HG02870 (cell line): Measurements from ENCODE around the gene DGCR8.

Experiments used
- ATAC-seq: cut with Tn5 transposase; IDR thresholded peaks from one replicate; pipeline ENCODE4 v1.9.1; 2021; ENCODE audit warnings: mild to moderate bottlenecking, moderate library complexity; ENCODE audit not compliant: unreplicated experiment

DGCR8 gene

GRCh38 chr22:20052309-20053259 lies 27.5 kb upstream of the DGCR8 start:
- ATAC-seq: no peak

GRCh38 chr22:20053407-20054033 lies 26.5 kb upstream of the DGCR8 start:
- no peak for ATAC-seq

- ATAC-seq: no peak
These were observed 26.0 kb upstream of the DGCR8 start for GRCh38 chr22:20054034-20054427.

GRCh38 chr22:20054485-20054884 lies 25.6 kb upstream of the DGCR8 start:
- no peak for ATAC-seq

- ATAC-seq: no peak
These were observed 24.9 kb upstream of the DGCR8 start for GRCh38 chr22:20055144-20055543.

GRCh38 chr22:20055654-20056053 lies 24.4 kb upstream of the DGCR8 start:
- no peak for ATAC-seq

GRCh38 chr22:20056161-20056560 lies 23.9 kb upstream of the DGCR8 start:
- ATAC-seq: no peak

- ATAC-seq: no peak
These were observed 23.2 kb upstream of the DGCR8 start for GRCh38 chr22:20056696-20057386.

- no peak for ATAC-seq
These were observed 22.3 kb upstream of the DGCR8 start for GRCh38 chr22:20057596-20058268.

GRCh38 chr22:20058989-20059770 lies 20.9 kb upstream of the DGCR8 start:
- ATAC-seq: no peak

GRCh38 chr22:20060700-20061480 lies 19.2 kb upstream of the DGCR8 start:
- ATAC-seq: no peak

- ATAC-seq: no peak
These were observed 18.6 kb upstream of the DGCR8 start for GRCh38 chr22:20061481-20061861.

GRCh38 chr22:20062043-20062765 lies 17.8 kb upstream of the DGCR8 start:
- ATAC-seq: no peak

- ATAC-seq: no peak
These were observed 17.3 kb upstream of the DGCR8 start for GRCh38 chr22:20062766-20063083.

GRCh38 chr22:20063271-20064139 lies 16.5 kb upstream of the DGCR8 start:
- ATAC-seq: no peak

GRCh38 chr22:20064140-20064480 lies 15.9 kb upstream of the DGCR8 start:
- no peak for ATAC-seq

- no peak for ATAC-seq
These were observed 15.3 kb upstream of the DGCR8 start for GRCh38 chr22:20064545-20065262.
